ENCODE measurements around the gene LENG8. TPM values are rescaled to one million over a fixed set of nuclear protein-coding genes. Genes with fewer than 3 reads are reported as not detected.

Gene LENG8
- total RNA-seq, 1 experiment from 2014 or later: 148 TPM

DNA sequence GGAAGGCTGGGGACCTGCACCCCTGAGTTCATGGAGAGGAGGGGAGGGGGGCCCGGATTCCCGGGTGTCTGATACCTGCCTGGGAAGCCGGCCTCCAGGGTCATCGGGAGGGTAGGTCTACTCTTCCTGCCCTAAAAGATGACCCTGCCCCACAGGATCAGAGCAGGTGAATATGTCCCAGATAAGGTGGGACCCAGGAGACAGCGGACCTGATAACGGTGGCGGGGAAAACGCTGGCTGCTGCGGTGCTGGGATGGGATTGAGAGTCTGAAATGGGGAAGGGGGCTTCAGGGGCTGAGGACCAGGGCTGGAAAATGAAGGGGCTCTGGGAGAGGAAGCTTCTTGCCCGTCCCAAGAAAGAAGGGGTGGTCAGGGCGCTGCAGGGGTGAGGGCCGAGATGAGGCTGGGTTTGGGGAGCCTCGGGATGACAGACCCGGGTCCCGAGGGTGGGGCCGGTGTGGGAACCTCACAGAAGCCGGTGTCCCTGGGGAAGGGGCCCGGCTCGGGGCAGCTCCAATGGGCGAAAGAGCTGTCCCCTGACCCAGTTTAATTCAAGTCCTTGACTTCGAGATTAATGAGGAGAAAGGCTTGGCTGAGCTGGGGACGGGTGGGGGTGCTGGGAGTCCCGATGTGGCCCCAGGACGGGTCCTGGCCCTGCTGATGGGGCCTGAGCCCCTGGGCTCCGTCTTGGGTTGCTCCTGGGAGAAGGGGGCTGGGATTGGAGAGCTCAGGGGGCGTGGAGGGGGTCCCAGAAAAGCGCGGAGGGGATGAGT is 32.9 kb upstream of the LENG8 start:
- DNase-seq: no peak
- Histone ChIP-seq H3K27me3 (ENCODE audit: insufficient read depth, low read length) (peaks cover 12% of the 10 kb centered on the region; the same call in 1 of the 2 replicates), H3K4ac (ENCODE audit: low read depth, low read length) (no peak overlapping the region), H2AFZ (ENCODE audit: low read length) (no peak overlapping the region), H2BK20ac (ENCODE audit: low read depth, low read length, poor library complexity, severe bottlenecking) (no peak overlapping the region), H2BK12ac (ENCODE audit: insufficient read length, low read depth, low read length) (no peak overlapping the region), H3K79me1 (ENCODE audit: insufficient read depth, low read depth, low read length, poor library complexity, severe bottlenecking) (no peaks in the 10 kb centered on the region), H3T11ph (ENCODE audit: low read length) (no peak overlapping the region), H4K91ac (ENCODE audit: insufficient read length, low read depth, low read length) (no peak overlapping the region), H2BK15ac (ENCODE audit: low read depth, low read length) (no peak overlapping the region), H3K56ac (ENCODE audit: insufficient read length, low read depth, low read length) (no peak overlapping the region), H3K79me2 (ENCODE audit: insufficient read depth, low read length) (no peaks in the 10 kb centered on the region), H4K20me1 (ENCODE audit: control insufficient read depth, insufficient read depth, insufficient read length) (no peaks in the 10 kb centered on the region), H4K5ac (ENCODE audit: insufficient read length, low read depth, low read length) (no peak overlapping the region), H3K4me1 (ENCODE audit: insufficient read depth, low read length) (peaks cover 5% of the 10 kb centered on the region; the same call in 1 of the 2 replicates), H3K23ac (ENCODE audit: insufficient read length, low read depth, low read length) (no peak overlapping the region), H3K18ac (ENCODE audit: insufficient read length, low read depth, low read length) (no peak overlapping the region), H4K8ac (replicated peaks; ENCODE audit: insufficient read length, low read depth, low read length) (no peak overlapping the region), H2BK5ac (ENCODE audit: insufficient read length, low read length) (no peak overlapping the region), H3K23me2 (ENCODE audit: insufficient read length, low read depth, low read length, poor library complexity, severe bottlenecking) (peaks cover 15% of the 10 kb centered on the region), H3K27ac (ENCODE audit: insufficient read length, low read depth, low read length) (no peak overlapping the region), H2BK120ac (ENCODE audit: low read depth, low read length, poor library complexity, severe bottlenecking) (no peak overlapping the region), H2AK5ac (ENCODE audit: insufficient read length, low read length) (no peak overlapping the region), H3K14ac (ENCODE audit: insufficient read depth, low read length) (no peak overlapping the region), H3K9ac (ENCODE audit: extremely low read depth, insufficient read length, low read length) (no peak overlapping the region), H3K4me2 (ENCODE audit: insufficient read depth, insufficient read length, low read length) (peak overlapping the region; percentile 67), H3K9me3 (ENCODE audit: control insufficient read depth, low read depth, low read length) (no peaks in the 10 kb centered on the region)
- whole genome bisulfite sequencing (ENCODE audit: extremely low coverage, insufficient read length, low lambda C conversion rate): no CpG with 5 or more reads among the region's 28 CpGs
- peak overlapping the region; percentile 78 to 91 for H3K4me3 Mint-ChIP-seq
- peak overlapping the region in 1 of 3 experiments; percentile 66; a peak in 2 of 7 replicates for H3K27ac Mint-ChIP-seq
- H3K9me3 Mint-ChIP-seq: peaks cover 15 to 24% of the 10 kb centered on the region in 2 experiments
- peaks cover 12 to 25% (median 14%) of the 10 kb centered on the region in 3 experiments for H3K36me3 Mint-ChIP-seq (ENCODE audit: insufficient read depth in 1 of 3, low read depth in 3 of 3)
- TF ChIP-seq, protein P1, sequence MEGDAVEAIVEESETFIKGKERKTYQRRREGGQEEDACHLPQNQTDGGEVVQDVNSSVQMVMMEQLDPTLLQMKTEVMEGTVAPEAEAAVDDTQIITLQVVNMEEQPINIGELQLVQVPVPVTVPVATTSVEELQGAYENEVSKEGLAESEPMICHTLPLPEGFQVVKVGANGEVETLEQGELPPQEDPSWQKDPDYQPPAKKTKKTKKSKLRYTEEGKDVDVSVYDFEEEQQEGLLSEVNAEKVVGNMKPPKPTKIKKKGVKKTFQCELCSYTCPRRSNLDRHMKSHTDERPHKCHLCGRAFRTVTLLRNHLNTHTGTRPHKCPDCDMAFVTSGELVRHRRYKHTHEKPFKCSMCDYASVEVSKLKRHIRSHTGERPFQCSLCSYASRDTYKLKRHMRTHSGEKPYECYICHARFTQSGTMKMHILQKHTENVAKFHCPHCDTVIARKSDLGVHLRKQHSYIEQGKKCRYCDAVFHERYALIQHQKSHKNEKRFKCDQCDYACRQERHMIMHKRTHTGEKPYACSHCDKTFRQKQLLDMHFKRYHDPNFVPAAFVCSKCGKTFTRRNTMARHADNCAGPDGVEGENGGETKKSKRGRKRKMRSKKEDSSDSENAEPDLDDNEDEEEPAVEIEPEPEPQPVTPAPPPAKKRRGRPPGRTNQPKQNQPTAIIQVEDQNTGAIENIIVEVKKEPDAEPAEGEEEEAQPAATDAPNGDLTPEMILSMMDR (conservative IDR thresholded peaks at IDR 0.05): no peak
- peaks cover 27 to 31% of the 10 kb centered on the region in 2 experiments for H3K4me1 Mint-ChIP-seq
- H3K27me3 Mint-ChIP-seq (ENCODE audit: low read depth): peaks cover 54% of the 10 kb centered on the region

Data from H9 (cell line).